ENCODE results near the gene FRZB.

FRZB gene

DNA sequence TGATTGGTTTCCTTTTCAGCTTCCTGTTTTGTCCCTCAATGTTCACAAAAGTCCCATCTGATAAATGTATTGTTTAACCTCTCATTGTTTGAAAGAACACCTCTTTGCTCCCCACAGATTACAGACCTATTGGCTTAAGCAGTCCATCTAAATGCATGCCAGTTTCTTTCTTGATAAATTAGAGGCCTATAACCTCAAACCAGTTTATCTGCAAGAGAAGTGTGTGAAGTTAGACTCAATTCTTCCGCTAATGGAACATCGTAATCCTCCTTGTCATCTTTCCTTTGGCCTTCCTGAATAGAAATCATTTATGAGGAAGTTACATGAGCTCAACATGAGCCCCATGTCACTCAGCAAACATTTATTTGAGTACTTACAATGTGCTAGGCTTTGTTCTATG is 74.0 kb downstream of the FRZB start:
- DNase-seq (ENCODE audit: low read depth): no peak

DNA sequence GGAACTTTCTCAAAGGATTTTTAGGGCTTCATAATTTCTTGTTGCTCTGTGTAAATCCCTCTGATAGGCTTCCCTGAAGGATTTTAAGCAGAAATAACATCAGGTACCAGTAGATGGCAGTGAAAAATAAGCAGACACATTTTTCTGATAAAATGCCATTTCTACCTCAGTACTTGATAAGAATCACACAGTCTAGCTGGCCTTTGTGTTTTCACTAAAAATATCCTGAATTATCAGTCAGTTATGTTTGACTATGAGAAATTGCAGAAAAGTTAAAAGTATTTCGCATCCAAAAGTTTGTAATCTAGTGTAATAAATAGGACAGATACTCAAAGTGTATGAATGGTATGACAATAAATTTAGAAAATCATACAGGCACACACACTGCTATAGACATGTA is 81.7 kb downstream of the FRZB start:
- DNase-seq (ENCODE audit: low read depth): no peak

DNA sequence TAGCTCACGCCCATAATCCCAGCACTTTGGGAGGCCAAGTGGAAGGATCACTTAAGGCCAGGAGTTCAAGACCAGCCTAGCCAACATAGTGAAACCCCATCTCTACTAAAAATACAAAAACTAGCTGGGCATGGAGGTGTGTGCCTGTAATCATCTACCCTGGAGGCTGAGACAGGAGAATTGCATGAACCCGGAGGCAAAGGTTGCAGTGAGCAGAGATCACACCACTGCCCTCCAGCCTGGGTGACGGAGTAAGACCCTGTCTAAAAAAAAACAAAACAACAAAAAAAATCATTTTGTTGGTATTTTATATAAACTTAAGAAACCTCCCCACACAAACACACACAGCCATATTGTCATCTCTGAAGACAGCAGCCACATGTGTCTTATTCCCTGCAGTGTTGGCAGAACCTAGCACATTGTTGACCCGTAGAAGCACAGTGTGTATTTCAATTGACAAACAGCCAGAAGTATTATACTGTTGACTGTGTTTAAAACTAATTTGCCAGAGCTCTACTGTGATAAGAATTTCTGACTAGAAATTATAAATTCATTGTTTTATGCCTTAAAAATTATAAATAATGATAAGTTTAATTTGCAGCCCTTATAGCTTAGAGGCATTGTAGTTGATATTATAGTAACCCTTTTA is 82.3 kb downstream of the FRZB start:
- no peak for DNase-seq (ENCODE audit: low read depth)
